ENCODE results near the gene HHAT. TPM values are rescaled to one million over a fixed set of nuclear protein-coding genes. Genes with fewer than 3 reads are reported as not detected.

The HHAT gene
- total and polyA plus RNA-seq, 9 of the 15 experiments (the other 6 are each of a cell fraction or from before 2014, with no cell fraction given): 0.07 to 0.16 (median 0.13) TPM; not detected in 1

DNA sequence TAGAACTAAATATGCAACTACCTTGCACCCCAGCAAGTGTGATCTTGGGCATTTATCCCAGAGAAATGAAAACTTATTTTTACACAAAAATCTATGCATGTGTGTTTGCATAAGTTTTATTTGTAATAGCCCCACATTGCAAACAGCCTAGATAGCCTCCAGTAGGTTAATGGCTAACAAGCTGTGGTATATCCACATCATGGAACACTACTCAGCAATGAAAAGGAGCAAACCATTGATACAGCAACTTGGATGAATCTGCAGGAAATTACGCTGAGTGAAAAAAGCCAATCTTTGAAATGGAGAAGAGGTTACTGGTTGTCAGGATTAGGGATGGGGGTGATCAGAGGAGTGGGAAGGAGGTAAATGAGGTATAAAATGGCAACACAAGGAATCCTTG, 67.8 kb downstream of the HHAT start (continued):
- TF ChIP-seq ETV5 (CRISPR knock-in tag; IDR thresholded peaks at IDR 0.05; ENCODE audit: low read depth): no peak
- no peak for TF ChIP-seq FOXK1 (CRISPR knock-in tag; IDR thresholded peaks at IDR 0.05; ENCODE audit: borderline replicate concordance)
- no peak for TF ChIP-seq ZNF766 (CRISPR knock-in tag; conservative IDR thresholded peaks at IDR 0.05)
- TF ChIP-seq TSC22D4 (tag; IDR thresholded peaks at IDR 0.05): no peak

DNA sequence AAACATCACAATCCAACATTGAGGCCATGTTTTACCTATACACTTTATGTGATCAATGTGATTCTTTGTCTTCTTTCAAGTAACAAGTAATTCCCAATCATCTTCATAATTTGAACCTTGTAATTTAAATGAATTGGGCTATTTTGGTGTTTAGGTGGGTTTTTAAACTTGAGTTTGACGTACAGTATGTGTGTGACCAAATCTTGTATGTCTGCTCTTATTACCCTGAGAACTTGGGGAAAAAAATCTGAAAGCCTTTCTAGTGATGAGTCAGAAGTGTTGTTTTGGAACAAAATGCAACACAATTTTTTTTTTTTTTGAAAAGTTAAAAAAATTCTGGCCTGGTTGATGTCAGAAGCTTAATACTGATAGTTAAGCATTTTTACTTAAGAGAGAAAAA, 68.5 kb downstream of the HHAT start:
- no peaks in the 10 kb centered on the region for H4K20me1 ChIP-seq (replicated peaks; ENCODE audit: control insufficient read depth, insufficient read depth, low read length)
- no peak for ATAC-seq
- no peaks in the 10 kb centered on the region for H3K9me1 ChIP-seq (ENCODE audit: control insufficient read depth, insufficient read depth, low read length)
- H3K4me3 ChIP-seq: no peak overlapping the region
- in situ Hi-C loops (cut with MboI) (no loop called here), intact Hi-C loops (cut with micrococcal nuclease) (no loop called here)
- no peak overlapping the region for H3K27ac ChIP-seq (ENCODE audit: extremely low read depth, low read depth, low read length)
- no peaks in the 10 kb centered on the region for H3K4me1 ChIP-seq (replicated peaks in 1 of 2; ENCODE audit: control insufficient read depth in 2 of 2, insufficient read depth in 2 of 2, low read length in 2 of 2)
- no TSS peak for BruUV-seq (replicated peaks)
- 0% methylated on average over 1 of the region's 1 CpG for WGBS (ENCODE audit: insufficient coverage, low coverage, missing lambda C conversion rate)
- H3K27me3 ChIP-seq (ENCODE audit: control insufficient read depth in 2 of 2, insufficient read depth in 2 of 2, low read length in 2 of 2): no peaks in the 10 kb centered on the region
- no peaks in the 10 kb centered on the region for H3K79me2 ChIP-seq (ENCODE audit: control insufficient read depth, insufficient read depth, low read length)
- H3K9ac ChIP-seq (ENCODE audit: insufficient read depth in 1 of 2, low read depth in 2 of 2, low read length in 2 of 2): no peak overlapping the region
- no peaks in the 10 kb centered on the region for H3K9me3 ChIP-seq (replicated peaks; ENCODE audit: control insufficient read depth, insufficient read depth, low read depth, low read length)
- DNase-seq (ENCODE audit: extremely low read depth in 1 of 4, low spot score in 3 of 4): no peak
- no peak overlapping the region for H2AFZ ChIP-seq (ENCODE audit: low read depth, low read length)
- H3K36me3 ChIP-seq (ENCODE audit: control insufficient read depth, insufficient read depth, low read length): no peaks in the 10 kb centered on the region
- POLR2A ChIA-PET: no interaction called here
- H3K4me2 ChIP-seq (ENCODE audit: insufficient read depth, low read length): no peak overlapping the region
- no peak for FAIRE-seq
- CTCF ChIA-PET (ENCODE audit: low intra/inter-chr PET ratio): no interaction called here
- TF ChIP-seq SREBF1 (IDR thresholded peaks at IDR 0.05; ENCODE audit: borderline replicate concordance, low read depth, low read length) (no peak), TSC22D4 (tag; IDR thresholded peaks at IDR 0.05) (no peak), ZNF140 (CRISPR knock-in tag; IDR thresholded peaks at IDR 0.05) (no peak), HDAC3 (IDR thresholded peaks at IDR 0.05; ENCODE audit: borderline replicate concordance, partially characterized antibody) (no peak), FOXK1 (CRISPR knock-in tag; IDR thresholded peaks at IDR 0.05; ENCODE audit: borderline replicate concordance) (no peak), ZBTB1 (CRISPR knock-in tag; IDR thresholded peaks at IDR 0.05; ENCODE audit: borderline replicate concordance, low read depth) (no peak), GATA2 (CRISPR knock-in tag; IDR thresholded peaks at IDR 0.05) (no peak), PHF20 (IDR thresholded peaks at IDR 0.05; ENCODE audit: partially characterized antibody) (no peak), KLF6 (CRISPR knock-in tag; IDR thresholded peaks at IDR 0.05; ENCODE audit: borderline replicate concordance) (no peak), FOXA1 (IDR thresholded peaks at IDR 0.05; ENCODE audit: borderline replicate concordance) (no peak), NR2C2 (CRISPR knock-in tag; IDR thresholded peaks at IDR 0.05) (no peak), NR2C2 (tag; IDR thresholded peaks at IDR 0.05) (no peak)
- TF ChIP-seq, protein P1, sequence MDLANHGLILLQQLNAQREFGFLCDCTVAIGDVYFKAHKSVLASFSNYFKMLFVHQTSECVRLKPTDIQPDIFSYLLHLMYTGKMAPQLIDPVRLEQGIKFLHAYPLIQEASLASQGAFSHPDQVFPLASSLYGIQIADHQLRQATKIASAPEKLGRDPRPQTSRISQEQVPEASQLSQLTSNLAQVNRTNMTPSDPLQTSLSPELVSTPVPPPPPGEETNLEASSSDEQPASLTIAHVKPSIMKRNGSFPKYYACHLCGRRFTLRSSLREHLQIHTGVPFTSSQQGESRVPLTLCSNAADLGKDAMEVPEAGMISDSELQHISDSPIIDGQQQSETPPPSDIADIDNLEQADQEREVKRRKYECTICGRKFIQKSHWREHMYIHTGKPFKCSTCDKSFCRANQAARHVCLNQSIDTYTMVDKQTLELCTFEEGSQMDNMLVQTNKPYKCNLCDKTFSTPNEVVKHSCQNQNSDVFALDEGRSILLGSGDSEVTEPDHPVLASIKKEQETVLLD (IDR thresholded peaks at IDR 0.05): no peak
- TF ChIP-seq, protein P2, sequence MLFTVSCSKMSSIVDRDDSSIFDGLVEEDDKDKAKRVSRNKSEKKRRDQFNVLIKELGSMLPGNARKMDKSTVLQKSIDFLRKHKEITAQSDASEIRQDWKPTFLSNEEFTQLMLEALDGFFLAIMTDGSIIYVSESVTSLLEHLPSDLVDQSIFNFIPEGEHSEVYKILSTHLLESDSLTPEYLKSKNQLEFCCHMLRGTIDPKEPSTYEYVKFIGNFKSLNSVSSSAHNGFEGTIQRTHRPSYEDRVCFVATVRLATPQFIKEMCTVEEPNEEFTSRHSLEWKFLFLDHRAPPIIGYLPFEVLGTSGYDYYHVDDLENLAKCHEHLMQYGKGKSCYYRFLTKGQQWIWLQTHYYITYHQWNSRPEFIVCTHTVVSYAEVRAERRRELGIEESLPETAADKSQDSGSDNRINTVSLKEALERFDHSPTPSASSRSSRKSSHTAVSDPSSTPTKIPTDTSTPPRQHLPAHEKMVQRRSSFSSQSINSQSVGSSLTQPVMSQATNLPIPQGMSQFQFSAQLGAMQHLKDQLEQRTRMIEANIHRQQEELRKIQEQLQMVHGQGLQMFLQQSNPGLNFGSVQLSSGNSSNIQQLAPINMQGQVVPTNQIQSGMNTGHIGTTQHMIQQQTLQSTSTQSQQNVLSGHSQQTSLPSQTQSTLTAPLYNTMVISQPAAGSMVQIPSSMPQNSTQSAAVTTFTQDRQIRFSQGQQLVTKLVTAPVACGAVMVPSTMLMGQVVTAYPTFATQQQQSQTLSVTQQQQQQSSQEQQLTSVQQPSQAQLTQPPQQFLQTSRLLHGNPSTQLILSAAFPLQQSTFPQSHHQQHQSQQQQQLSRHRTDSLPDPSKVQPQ (CRISPR knock-in tag; IDR thresholded peaks at IDR 0.05; ENCODE audit: borderline replicate concordance): no peak
- TF ChIP-seq, protein P3, sequence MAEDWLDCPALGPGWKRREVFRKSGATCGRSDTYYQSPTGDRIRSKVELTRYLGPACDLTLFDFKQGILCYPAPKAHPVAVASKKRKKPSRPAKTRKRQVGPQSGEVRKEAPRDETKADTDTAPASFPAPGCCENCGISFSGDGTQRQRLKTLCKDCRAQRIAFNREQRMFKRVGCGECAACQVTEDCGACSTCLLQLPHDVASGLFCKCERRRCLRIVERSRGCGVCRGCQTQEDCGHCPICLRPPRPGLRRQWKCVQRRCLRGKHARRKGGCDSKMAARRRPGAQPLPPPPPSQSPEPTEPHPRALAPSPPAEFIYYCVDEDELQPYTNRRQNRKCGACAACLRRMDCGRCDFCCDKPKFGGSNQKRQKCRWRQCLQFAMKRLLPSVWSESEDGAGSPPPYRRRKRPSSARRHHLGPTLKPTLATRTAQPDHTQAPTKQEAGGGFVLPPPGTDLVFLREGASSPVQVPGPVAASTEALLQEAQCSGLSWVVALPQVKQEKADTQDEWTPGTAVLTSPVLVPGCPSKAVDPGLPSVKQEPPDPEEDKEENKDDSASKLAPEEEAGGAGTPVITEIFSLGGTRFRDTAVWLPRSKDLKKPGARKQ (CRISPR knock-in tag; IDR thresholded peaks at IDR 0.05): no peak
